B cell (primary cell): Measurements from ENCODE around the gene DNAH6. TPM values are rescaled to one million over a fixed set of nuclear protein-coding genes. Genes with fewer than 3 reads are reported as not detected.
"Not testable (repeated sequence)": the region's sequence is repeated elsewhere in the genome, so short reads cannot be mapped to it uniquely, and the experiment has no call there.

Source experiments
- ATAC-seq: fragments of 200-7000 bp; cut with Tn5 transposase; one replicate; pipeline ENCODE4 v1.10.0; 2021; ENCODE audit warnings: low read depth, mild to moderate bottlenecking, moderate number of reproducible peaks, moderate library complexity
- CTCF ChIA-PET: fragments of 350-600 bp; sonication (Branson Sonifier 250); formaldehyde crosslinking; loops from one replicate; lab custom pipeline; 2021; ENCODE audit warnings: antibody characterized with exemption, inconsistent platforms; lab: Charles Lee
- POLR2A ChIA-PET: fragments of 350-600 bp; sonication (Branson Sonifier 250); formaldehyde crosslinking; loops from one replicate; lab custom pipeline; 2021; ENCODE audit warnings: antibody characterized with exemption; lab: Charles Lee
- DNase-seq: peaks from one replicate; pipeline ENCODE4 v3.0.0; 2013
- H2AFZ ChIP-seq: 2 replicates; pipeline ENCODE4 v1.6.1; 2012; ENCODE audit warnings: mild to moderate bottlenecking, low read depth, low read length; ENCODE audit not compliant: insufficient read depth, poor library complexity, severe bottlenecking
- H3K27ac ChIP-seq, 2 donors: 1 replicate in 1 of 2; 2 replicates in 1 of 2; pipeline ENCODE4 v1.5.1; 2012 to 2013; ENCODE audit warnings: low read length in 2 of 2, mild to moderate bottlenecking in 2 of 2, moderate library complexity in 1 of 2
- H3K27me3 ChIP-seq, 4 experiments: fragments of 200-600 bp in 1 of 4; sonication (generic) in 1 of 4; replicated peaks in 1 of 4; 1 replicate in 2 of 4; 2 replicates in 2 of 4; pipeline versions ENCODE4 v1.6.1 to v1.7.0; 2013 to 2016; ENCODE audit warnings: low read length in 3 of 4, mild to moderate bottlenecking in 2 of 4, mixed read lengths in 1 of 4, moderate library complexity in 1 of 4; ENCODE audit not compliant: insufficient read depth in 4 of 4, control insufficient read depth in 3 of 4; ENCODE audit errors: control extremely low read depth in 1 of 4
- H3K36me3 ChIP-seq, 2 experiments: replicated peaks in 1 of 2; 1 replicate in 1 of 2; 2 replicates in 1 of 2; pipeline versions ENCODE4 v1.6.1 to v1.7.1; 2013; ENCODE audit warnings: low read length in 1 of 2; ENCODE audit not compliant: insufficient read depth in 2 of 2, control insufficient read depth in 1 of 2; ENCODE audit errors: control extremely low read depth in 1 of 2, extremely low read depth in 1 of 2
- H3K4me1 ChIP-seq, 2 donors: fragments of 200-600 bp in 1 of 2; sonication (generic) in 1 of 2; 1 replicate in 1 of 2; 2 replicates in 1 of 2; pipeline versions ENCODE4 v1.5.1 to v1.6.1; 2013 to 2017; ENCODE audit warnings: low read length in 2 of 2; ENCODE audit not compliant: control insufficient read depth in 2 of 2, insufficient read depth in 2 of 2
- H3K4me2 ChIP-seq: replicated peaks from 2 replicates; pipeline ENCODE3; 2012; ENCODE audit warnings: mild to moderate bottlenecking, low read depth, low read length; ENCODE audit not compliant: poor library complexity, severe bottlenecking
- H3K4me3 ChIP-seq, 5 experiments: fragments of 200-600 bp in 1 of 5; sonication (generic) in 1 of 5; 1 replicate in 3 of 5; 2 replicates in 2 of 5; pipeline versions ENCODE4 v1.5.1 to v1.7.0; 2011 to 2016; ENCODE audit warnings: low read length in 4 of 5, mild to moderate bottlenecking in 4 of 5, low read depth in 2 of 5, control low read depth in 1 of 5, moderate library complexity in 1 of 5; ENCODE audit not compliant: insufficient read depth in 1 of 5; ENCODE audit errors: control extremely low read depth in 1 of 5, extremely low read depth in 1 of 5
- H3K79me2 ChIP-seq: fragments of 200-600 bp; sonication (generic); one replicate; pipeline ENCODE4 v1.6.0; 2016; ENCODE audit warnings: low read length; ENCODE audit not compliant: control insufficient read depth, insufficient read depth
- H3K9ac ChIP-seq: fragments of 200-600 bp; sonication (generic); 2 replicates; pipeline ENCODE4 v1.6.1; 2017; ENCODE audit warnings: mild to moderate bottlenecking, low read length, moderate library complexity
- H3K9me3 ChIP-seq, 3 donors: one replicate each; pipeline versions ENCODE4 v1.6.1 to v1.7.1; 2013; ENCODE audit warnings: low read length in 2 of 3; ENCODE audit not compliant: control insufficient read depth in 2 of 3, insufficient read depth in 1 of 3; ENCODE audit errors: control extremely low read depth in 1 of 3
- H4K20me1 ChIP-seq: 2 replicates; pipeline ENCODE4 v1.6.0; 2012; ENCODE audit warnings: mild to moderate bottlenecking, low read length; ENCODE audit not compliant: insufficient read depth, control insufficient read depth, poor library complexity, severe bottlenecking
- H3K27ac Mint-ChIP-seq: one replicate; pipeline ENCODE4 v1.8.0; 2021; ENCODE audit warnings: mixed read lengths
- H3K27me3 Mint-ChIP-seq: one replicate; pipeline ENCODE4 v1.8.0; 2021; ENCODE audit warnings: mixed read lengths
- H3K4me1 Mint-ChIP-seq: one replicate; pipeline ENCODE4 v1.8.0; 2021; ENCODE audit warnings: mixed read lengths
- H3K4me3 Mint-ChIP-seq: one replicate; pipeline ENCODE4 v1.8.0; 2021; ENCODE audit warnings: mixed read lengths
- H3K9me3 Mint-ChIP-seq: one replicate; pipeline ENCODE4 v1.8.0; 2022; ENCODE audit warnings: mixed read lengths; ENCODE audit not compliant: insufficient read depth
- CTCF ChIP-seq: fragments of 200-600 bp; IDR thresholded peaks from one replicate; pipeline ENCODE4 v1.8.0; 2022; ENCODE audit warnings: antibody characterized with exemption, mild to moderate bottlenecking
- WGBS: methylation state at CpG from one replicate; pipeline ENCODE4 v1.1.5; 2013; ENCODE audit warnings: missing lambda C conversion rate; ENCODE audit not compliant: insufficient coverage; 5-methylcytosine and 5-hydroxymethylcytosine counted together
- intact Hi-C: fragments of 100-400 bp; cut with micrococcal nuclease; formaldehyde crosslinking; loops from one replicate; pipeline ENCODE4 v1.10.0; 2022
- polyA plus RNA-seq: library from polyadenylated mRNA; depleted of rRNA; stranded (reverse); fragments of >200 nt; gene quantifications from 2 replicates; pipeline ENCODE4 v1.2.3, GENCODE V29; 2012
- total RNA-seq, 2 donors: library from RNA; stranded (reverse); fragments of 120-200 nt in 1 of 2; gene quantifications; 1 replicate in 1 of 2; 2 replicates in 1 of 2; pipeline versions ENCODE4 v1.2.3 to v1.2.4, GENCODE V29; 2013 to 2022

DNAH6 gene
- total and polyA plus RNA-seq, 2 donors (not counting 1 experiment from before 2014, with no cell fraction given): 0.01 to 1.9 TPM

GRCh38 chr2:84498150-84498799, 18.0 kb upstream of the DNAH6 start:
- intact Hi-C loops: no loop called here
- TF ChIP-seq CTCF: no peak
- H3K27ac ChIP-seq: no peak overlapping the region
- no peaks in the 10 kb centered on the region for H3K27me3 ChIP-seq
- ChIA-PET CTCF (interaction anchor here (0.8 to 2.3 kb wide), 15 partner anchors 9 to 448 kb away, joined by 3 to 37 read pairs (median 4); no protein-coding TSS in a partner anchor), POLR2A (no interaction called here)
- H3K4me3 ChIP-seq: no peak overlapping the region
- no peak overlapping the region for H3K9ac ChIP-seq
- Mint-ChIP-seq H3K9me3 (no peaks in the 10 kb centered on the region), H3K27ac (no peak overlapping the region), H3K4me3 (no peak overlapping the region), H3K4me1 (no peaks in the 10 kb centered on the region), H3K27me3 (no peaks in the 10 kb centered on the region)
- no peaks in the 10 kb centered on the region for H3K4me1 ChIP-seq
- H2AFZ ChIP-seq: no peak overlapping the region
- H3K9me3 ChIP-seq: no peaks in the 10 kb centered on the region
- no peaks in the 10 kb centered on the region for H3K36me3 ChIP-seq
- no peaks in the 10 kb centered on the region for H4K20me1 ChIP-seq
- ATAC-seq (no peak), DNase-seq (no peak)
- H3K79me2 ChIP-seq: no peaks in the 10 kb centered on the region
- no peak overlapping the region for H3K4me2 ChIP-seq

GRCh38 chr2:84511024-84511423, 5.3 kb upstream of the DNAH6 start:
- H3K9ac ChIP-seq, H3K27ac ChIP-seq, H3K27ac Mint-ChIP-seq, H3K9me3 Mint-ChIP-seq, H3K4me1 ChIP-seq, H3K4me1 Mint-ChIP-seq, H4K20me1 ChIP-seq, DNase-seq, ATAC-seq, H3K4me2 ChIP-seq, H3K36me3 ChIP-seq, H2AFZ ChIP-seq, H3K4me3 Mint-ChIP-seq, H3K4me3 ChIP-seq, H3K27me3 ChIP-seq, CTCF ChIA-PET, POLR2A ChIA-PET, intact Hi-C loops, H3K9me3 ChIP-seq, H3K79me2 ChIP-seq: not testable (repeated sequence)
- peaks cover 26% of the 10 kb centered on the region for H3K27me3 Mint-ChIP-seq
- 94% methylated on average over 8 of the region's 10 CpGs for WGBS
